Psoas muscle (tissue), 8 donors: ENCODE data around the gene KRTAP10-8. TPM values are rescaled to one million over a fixed set of nuclear protein-coding genes. Genes with fewer than 3 reads are reported as not detected.
A peak's percentile ranks its signal among the peaks of the same experiment; 100 is the strongest.

Experiments
- ATAC-seq, 4 donors: fragments of 200-7000 bp; cut with Tn5 transposase; one replicate each; pipeline ENCODE4 v1.9.1; 2020; ENCODE audit warnings: moderate library complexity in 3 of 4, mild to moderate bottlenecking in 2 of 4
- DNase-seq, 2 donors: peaks; one replicate each; pipeline ENCODE4 v3.0.0-alpha.2; 2020
- H3K27ac ChIP-seq: fragments of 200-600 bp; one replicate; pipeline ENCODE4 v1.8.0; 2022
- H3K27me3 ChIP-seq, 3 donors: fragments of 200-600 bp in 1 of 3; one replicate each; pipeline versions ENCODE4 v1.6.1 to v1.8.0; 2013 to 2022; ENCODE audit warnings: low read length in 2 of 3, mild to moderate bottlenecking in 2 of 3, moderate library complexity in 1 of 3; ENCODE audit not compliant: insufficient read depth in 3 of 3
- H3K36me3 ChIP-seq, 2 donors: fragments of 200-600 bp in 1 of 2; one replicate each; pipeline versions ENCODE4 v1.6.1 to v1.8.0; 2013 to 2022; ENCODE audit warnings: low read depth in 1 of 2, mild to moderate bottlenecking in 1 of 2, moderate library complexity in 1 of 2; ENCODE audit not compliant: insufficient read depth in 1 of 2
- H3K4me1 ChIP-seq: fragments of 200-600 bp; one replicate; pipeline ENCODE4 v1.8.0; 2022
- H3K4me3 ChIP-seq: fragments of 200-600 bp; one replicate; pipeline ENCODE4 v1.8.0; 2022; ENCODE audit warnings: mild to moderate bottlenecking
- H3K9me3 ChIP-seq: fragments of 200-600 bp; one replicate; pipeline ENCODE4 v1.8.0; 2022
- CTCF ChIP-seq: fragments of 200-600 bp; IDR thresholded peaks from one replicate; pipeline ENCODE4 v1.8.0; 2022; ENCODE audit warnings: antibody characterized with exemption
- WGBS, 3 donors: extraction: QIAGEN DNeasy Blood & Tissue Kit; methylation state at CpG; one replicate each; pipeline versions ENCODE4 v1.1.6 to v1.1.7; 2013; 5-methylcytosine and 5-hydroxymethylcytosine counted together
- intact Hi-C, 2 donors: fragments of 100-400 bp; cut with DNase I; formaldehyde crosslinking; loops; one replicate each; pipeline versions ENCODE4 v1.11.0 to v1.14.2; 2022
- polyA plus RNA-seq, 3 donors: library from polyadenylated mRNA; stranded (reverse); fragments of 200-250 nt; gene quantifications; one replicate each; pipeline ENCODE4 v1.2.3, GENCODE V29; 2013
- total RNA-seq, 4 donors: library from RNA; stranded (reverse); fragmentation: NEBNext Ultra II Directional in 2 of 4; extraction: Animal tissue kit (Norgen Biotek cat#: 25700) in 2 of 4; gene quantifications; one replicate each; pipeline versions ENCODE4 v1.2.1 to v1.2.4, GENCODE V29; 2021 to 2023
- donor health status: healthy with polysubstance abuse.
- donor health status: DM: no; HTN: no; CAD: no; lungs with moderate emphysema.
- donor health status: Bipolar disorder and iron deficiency.
- donor health status: healthy.
- donor health status: DM: yes; HTN: yes; CAD: no.
- donor health status: DM: no; HTN: no; CAD: no.
- donor health status: DM: no; HTN: no; CAD: no.
- donor health status: DM: yes; HTN: yes; CAD: no.

The KRTAP10-8 gene
- total and polyA plus RNA-seq, 7 donors, result not detected

DNA sequence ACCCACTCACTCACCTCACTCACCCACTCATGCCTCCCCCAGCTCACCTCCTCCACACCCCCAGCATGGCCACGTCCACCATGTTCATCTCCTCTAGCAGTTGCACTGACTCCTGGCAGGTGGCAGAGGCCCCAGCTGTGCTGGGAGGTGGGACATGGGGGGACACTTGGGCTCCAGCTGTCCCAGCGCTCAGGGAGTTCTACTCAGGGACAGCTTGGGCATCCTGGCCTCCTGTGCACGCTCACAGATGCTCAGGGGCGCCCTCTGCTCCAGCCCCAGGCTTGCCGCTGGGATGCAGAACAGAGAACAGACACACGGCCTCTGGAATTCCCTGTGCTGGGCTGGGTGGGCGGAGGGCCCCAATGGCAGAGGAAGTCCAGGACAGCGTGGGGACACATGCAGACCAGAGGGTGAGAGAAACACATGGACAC is 5.2 kb downstream of the KRTAP10-8 start:
- no peak for DNase-seq
- no peaks in the 10 kb centered on the region for H3K36me3 ChIP-seq
- WGBS, 3 donors, result 40 to 52% (median 45%) methylated on average over 8 of the region's 8 CpGs
- no peaks in the 10 kb centered on the region for H3K9me3 ChIP-seq
- peaks cover 0 to 39% (median 8%) of the 10 kb centered on the region in 3 donors for H3K27me3 ChIP-seq
- no peak overlapping the region for H3K27ac ChIP-seq
- ATAC-seq, result no peak
- H3K4me3 ChIP-seq, result no peak overlapping the region
- no peaks in the 10 kb centered on the region for H3K4me1 ChIP-seq
- intact Hi-C loops, result no loop called here
- no peak for TF ChIP-seq CTCF

- intact Hi-C loops, result no loop called here
- 17 to 36% (median 27%) methylated on average over 4 of the region's 4 CpGs for WGBS, 3 donors
- ATAC-seq, result no peak
- Histone ChIP-seq H3K9me3 (peaks cover 5% of the 10 kb centered on the region), H3K4me3 (no peak overlapping the region), H3K27ac (no peak overlapping the region), H3K27me3 (peaks cover 0 to 29% (median 3%) of the 10 kb centered on the region in 3 donors), H3K4me1 (no peaks in the 10 kb centered on the region), H3K36me3 (no peaks in the 10 kb centered on the region)
- peak; percentile 29 to 61 for DNase-seq
- peak; percentile 17 for TF ChIP-seq CTCF
These were observed 6.6 kb downstream of the KRTAP10-8 start for GRCh38 chr21:44618504-44618903.

- 62 to 66% (median 65%) methylated on average over 3 of the region's 3 CpGs for WGBS, 3 donors
- DNase-seq (no peak), ATAC-seq (no peak)
- H3K4me1 ChIP-seq, result no peaks in the 10 kb centered on the region
- H3K4me3 ChIP-seq, result no peak overlapping the region
- peaks cover 0 to 25% (median 3%) of the 10 kb centered on the region in 3 donors for H3K27me3 ChIP-seq
- TF ChIP-seq CTCF, result no peak
- H3K9me3 ChIP-seq, result peaks cover 9% of the 10 kb centered on the region
- H3K36me3 ChIP-seq, result no peaks in the 10 kb centered on the region
- H3K27ac ChIP-seq, result no peak overlapping the region
- intact Hi-C loops, result no loop called here
These were observed 7.0 kb downstream of the KRTAP10-8 start for GRCh38 chr21:44618909-44619308.

DNA sequence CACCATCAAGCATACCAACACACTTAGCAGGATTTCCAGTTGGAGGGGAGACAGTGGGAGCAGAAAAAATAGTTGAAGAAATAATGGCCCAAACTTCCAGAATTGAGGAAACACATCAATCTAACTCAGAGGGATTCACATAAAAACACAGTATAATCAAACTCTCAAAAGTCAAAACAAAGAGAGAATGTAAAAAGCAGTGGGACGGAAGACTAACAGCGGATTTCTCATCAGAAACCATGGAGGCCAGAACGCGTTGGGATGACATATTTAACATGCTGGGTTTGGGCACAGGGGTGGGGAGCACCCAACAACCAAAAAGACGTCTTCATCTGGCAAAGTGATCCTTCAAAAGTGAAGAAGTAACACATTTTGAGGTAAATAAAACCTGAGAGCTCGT is 8.0 kb downstream of the KRTAP10-8 start:
- no peak overlapping the region for H3K27ac ChIP-seq
- TF ChIP-seq CTCF, result no peak
- peaks cover 0 to 17% (median 0%) of the 10 kb centered on the region in 3 donors for H3K27me3 ChIP-seq
- H3K4me1 ChIP-seq, result no peaks in the 10 kb centered on the region
- 82 to 86% (median 85%) methylated on average over 6 of the region's 6 CpGs for WGBS, 3 donors
- intact Hi-C loops, result loop anchor here in 1 of 2 donors (5.0 kb wide), 1 partner anchor 172 kb away; no protein-coding TSS in a partner anchor
- ATAC-seq (no peak), DNase-seq (no peak)
- H3K4me3 ChIP-seq, result no peak overlapping the region
- H3K36me3 ChIP-seq, result no peaks in the 10 kb centered on the region
- peaks cover 14% of the 10 kb centered on the region for H3K9me3 ChIP-seq

- H3K9me3 ChIP-seq, result peaks cover 14% of the 10 kb centered on the region
- no peak overlapping the region for H3K27ac ChIP-seq
- TF ChIP-seq CTCF, result no peak
- H3K4me3 ChIP-seq, result no peak overlapping the region
- ATAC-seq (no peak), DNase-seq (no peak)
- H3K36me3 ChIP-seq, result no peaks in the 10 kb centered on the region
- intact Hi-C loops, result loop anchor here in 1 of 2 donors (5.0 kb wide), 1 partner anchor 169 kb away; no protein-coding TSS in a partner anchor
- H3K27me3 ChIP-seq, result peaks cover 0 to 9% (median 0%) of the 10 kb centered on the region in 3 donors
- no peaks in the 10 kb centered on the region for H3K4me1 ChIP-seq
These were observed 11.7 kb downstream of the KRTAP10-8 start for GRCh38 chr21:44623575-44623974.
